ENCODE measurements around the gene CEP290.
"Not testable (repeated sequence)": the region's sequence is repeated elsewhere in the genome, so short reads cannot be mapped to it uniquely, and the experiment has no call there.

Gene CEP290

GRCh38 chr12:88144546-88145468 lies 2.9 kb upstream of the CEP290 start:
- no peak for DNase-seq (ENCODE audit: low read depth)

GRCh38 chr12:88144037-88144436 lies 2.1 kb upstream of the CEP290 start:
- no peak for DNase-seq (ENCODE audit: low read depth)

GRCh38 chr12:88142610-88142991 lies 713 bp upstream of the CEP290 start:
- peak; percentile 3 for DNase-seq (ENCODE audit: low read depth)

- DNase-seq (ENCODE audit: low read depth): no peak
These were observed 489 bp downstream of the CEP290 start for GRCh38 chr12:88141425-88141773.

- DNase-seq (ENCODE audit: low read depth): not testable (repeated sequence)
These were observed 2.2 kb downstream of the CEP290 start for GRCh38 chr12:88139711-88140110.

- DNase-seq (ENCODE audit: low read depth): not testable (repeated sequence)
These were observed 8.7 kb downstream of the CEP290 start for GRCh38 chr12:88133181-88133580.

- no peak for DNase-seq (ENCODE audit: low read depth)
These were observed 9.5 kb downstream of the CEP290 start for GRCh38 chr12:88132392-88132791.

GRCh38 chr12:88127855-88128254 lies 14.0 kb downstream of the CEP290 start:
- DNase-seq (ENCODE audit: low read depth): no peak

GRCh38 chr12:88127099-88127498 lies 14.8 kb downstream of the CEP290 start:
- DNase-seq (ENCODE audit: low read depth): no peak

- DNase-seq (ENCODE audit: low read depth): no peak
These were observed 19.2 kb downstream of the CEP290 start for GRCh38 chr12:88122666-88123065.

- no peak for DNase-seq (ENCODE audit: low read depth)
These were observed 28.0 kb downstream of the CEP290 start for GRCh38 chr12:88113871-88114270.

GRCh38 chr12:88111074-88111652 lies 30.7 kb downstream of the CEP290 start:
- DNase-seq (ENCODE audit: low read depth): no peak

- DNase-seq (ENCODE audit: low read depth): no peak
These were observed 33.9 kb downstream of the CEP290 start for GRCh38 chr12:88108021-88108420.

- no peak for DNase-seq (ENCODE audit: low read depth)
These were observed 48.3 kb downstream of the CEP290 start for GRCh38 chr12:88093573-88093972.

GRCh38 chr12:88092771-88093170 lies 49.1 kb downstream of the CEP290 start:
- no peak for DNase-seq (ENCODE audit: low read depth)

GRCh38 chr12:88084210-88084609 lies 57.7 kb downstream of the CEP290 start:
- DNase-seq (ENCODE audit: low read depth): no peak

- DNase-seq (ENCODE audit: low read depth): no peak
These were observed 58.3 kb downstream of the CEP290 start for GRCh38 chr12:88083634-88084033.

GRCh38 chr12:88081247-88081646 lies 60.6 kb downstream of the CEP290 start:
- no peak for DNase-seq (ENCODE audit: low read depth)

- DNase-seq (ENCODE audit: low read depth): no peak
These were observed 74.6 kb downstream of the CEP290 start for GRCh38 chr12:88067301-88067700.

GRCh38 chr12:88063375-88063774 lies 78.5 kb downstream of the CEP290 start:
- DNase-seq (ENCODE audit: low read depth): no peak

- no peak for DNase-seq (ENCODE audit: low read depth)
These were observed 79.4 kb downstream of the CEP290 start for GRCh38 chr12:88062474-88062873.

GRCh38 chr12:88058719-88059077 lies 83.2 kb downstream of the CEP290 start:
- no peak for DNase-seq (ENCODE audit: low read depth)

- DNase-seq (ENCODE audit: low read depth): no peak
These were observed 83.7 kb downstream of the CEP290 start for GRCh38 chr12:88057994-88058718.

All from stimulated activated CD8-positive, alpha-beta memory T cell treated with anti-CD3 and anti-CD28 coated beads, Interleukin-12 subunit alpha, Interleukin-12 subunit beta, amount 100 ng/mL, for 1 hour (primary cell).